Amniotic stem cell (primary cell): ENCODE results near the gene CASD1.

Experiments used
- DNase-seq: peaks from one replicate; lab custom pipeline; 2025; lab: John Stamatoyannopoulos, UW

Gene CASD1

GRCh38 chr7:94588075-94588474 is 78.5 kb downstream of the CASD1 start:
- DNase-seq, result no peak

- no peak for DNase-seq
Observed at GRCh38 chr7:94590526-94591162, 81.0 kb downstream of the CASD1 start.

- DNase-seq, result no peak
Observed at GRCh38 chr7:94591176-94591575, 81.6 kb downstream of the CASD1 start.

DNA sequence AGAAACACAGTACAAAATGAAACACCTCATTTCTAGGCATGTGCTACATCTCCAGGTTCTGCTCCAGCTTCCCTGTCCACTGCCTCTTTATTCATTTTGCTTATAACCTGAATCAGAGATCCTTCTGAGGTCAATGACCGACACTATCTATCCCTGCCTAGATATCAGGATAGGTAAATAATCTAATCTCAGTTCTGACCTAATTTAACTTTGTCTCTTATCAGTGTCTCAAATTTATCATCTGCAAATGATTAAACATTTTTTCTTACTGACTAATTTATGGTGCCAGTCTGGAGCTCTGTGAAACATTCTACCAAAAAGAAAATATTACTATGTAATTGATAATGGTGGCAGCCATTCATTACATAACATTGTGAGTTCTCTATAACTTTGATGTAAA is 85.3 kb downstream of the CASD1 start:
- no peak for DNase-seq

DNA sequence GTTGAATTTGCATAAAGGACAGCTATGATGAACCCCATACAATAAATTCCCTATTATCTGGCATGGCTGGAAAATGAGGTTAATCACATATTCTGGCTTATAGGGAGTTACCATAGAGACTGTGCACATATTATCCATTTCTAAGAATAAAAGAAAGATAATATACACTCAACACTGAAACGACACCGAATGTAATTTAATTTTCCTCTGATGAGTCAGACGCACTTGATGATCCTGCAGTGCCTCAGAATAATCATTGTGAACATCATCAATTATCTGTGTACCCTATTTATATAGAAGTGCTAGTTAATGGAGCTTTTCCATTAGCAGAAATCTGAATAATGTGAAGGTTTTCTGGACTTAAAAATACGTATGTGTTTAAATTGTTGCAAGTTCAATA is 86.1 kb downstream of the CASD1 start:
- no peak for DNase-seq

DNA sequence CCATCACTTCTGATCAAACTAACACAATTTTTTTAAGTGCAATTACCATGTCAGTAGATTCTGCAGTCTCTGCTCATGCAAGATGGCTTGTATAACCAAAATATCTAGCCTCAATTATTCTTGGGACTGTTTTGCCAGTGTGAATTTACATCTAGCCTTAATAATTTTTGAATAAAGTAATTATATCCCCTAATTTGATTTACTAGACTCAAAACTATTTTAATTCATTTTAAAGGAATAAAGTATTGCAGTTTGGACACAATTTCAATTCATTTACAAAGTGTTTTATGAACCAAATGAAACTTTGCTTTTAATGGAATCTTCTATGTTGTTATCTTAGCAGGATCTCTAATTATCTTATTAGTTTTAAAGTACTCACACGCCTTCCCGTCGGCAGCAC is 90.7 kb downstream of the CASD1 start:
- DNase-seq, result no peak

- DNase-seq, result no peak
Observed at GRCh38 chr7:94602181-94602580, 92.6 kb downstream of the CASD1 start.

DNA sequence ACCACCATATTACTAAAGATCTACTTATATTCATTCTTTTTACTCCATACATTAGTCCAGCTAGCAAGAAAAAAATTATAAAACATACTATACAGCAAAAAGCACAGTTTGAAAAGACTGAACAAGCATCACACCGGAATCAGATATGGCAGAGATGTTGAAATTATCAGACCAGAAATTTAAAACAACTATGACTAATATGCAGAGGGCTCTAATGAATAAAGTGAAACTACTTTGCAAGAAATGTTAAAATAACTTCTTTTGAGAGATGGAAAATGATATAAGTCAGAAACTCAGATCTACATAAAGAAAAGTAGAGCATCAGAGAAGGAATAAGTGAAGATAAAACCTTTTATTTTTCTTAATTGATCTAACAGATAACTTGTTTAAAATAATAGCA is 95.4 kb downstream of the CASD1 start:
- no peak for DNase-seq
